K562 (cell line): ENCODE results near the gene EIF3K. TPM values are rescaled to one million over a fixed set of nuclear protein-coding genes. Genes with fewer than 3 reads are reported as not detected.

Source experiments
- BRD9 ChIP-seq: fragments of 450-650 bp; IDR thresholded peaks from 2 replicates; pipeline ENCODE4 v1.6.1; 2018; ENCODE audit warnings: low read depth; ENCODE audit not compliant: partially characterized antibody
- EGR1 ChIP-seq: fragments of 450-650 bp; conservative IDR thresholded peaks from 2 replicates; pipeline ENCODE4 v1.6.1; 2017; ENCODE audit warnings: mild to moderate bottlenecking
- ETV6 ChIP-seq, 3 experiments: fragments of 150-350 bp in 1 of 3; sonication (generic) in 1 of 3; formaldehyde crosslinking in 1 of 3; IDR thresholded peaks; 2 replicates each; pipeline versions ENCODE4 v1.6.1 to v1.8.0; 2014 to 2022; ENCODE audit warnings: borderline replicate concordance in 2 of 3, low read depth in 2 of 3, antibody characterized with exemption in 1 of 3, low read length in 1 of 3, mild to moderate bottlenecking in 1 of 3, missing genetic modification reagents in 1 of 3
- KHSRP ChIP-seq: fragments of 450-650 bp; IDR thresholded peaks from 2 replicates; pipeline ENCODE4 v1.6.1; 2017
- MXI1 ChIP-seq: IDR thresholded peaks from 2 replicates; pipeline ENCODE4 v1.6.1; 2011; ENCODE audit warnings: low read depth, mild to moderate bottlenecking, improper control_type of control experiment, low read length
- NFIC ChIP-seq: fragments of 450-650 bp; IDR thresholded peaks from 2 replicates; pipeline ENCODE4 v1.6.1; 2017; ENCODE audit warnings: mild to moderate bottlenecking, inconsistent platforms
- SMAD4 ChIP-seq: fragments of 250-450 bp; sonication (Bioruptor Pico); conservative IDR thresholded peaks from 2 replicates; pipeline ENCODE4 v1.8.0; 2021; ENCODE audit warnings: inconsistent platforms, mild to moderate bottlenecking, moderate library complexity
- SMARCA5 ChIP-seq: fragments of 450-650 bp; IDR thresholded peaks from 2 replicates; pipeline ENCODE4 v1.6.1; 2016
- TCF7L2 ChIP-seq: fragments of 150-350 bp; IDR thresholded peaks from 2 replicates; pipeline ENCODE4 v1.6.1; 2016; ENCODE audit warnings: low read depth, mild to moderate bottlenecking, low read length, moderate library complexity
- ZBED1 ChIP-seq: IDR thresholded peaks from 2 replicates; pipeline ENCODE4 v1.6.1; 2014
- ZBTB1 ChIP-seq: sonication (generic); formaldehyde crosslinking; IDR thresholded peaks from 2 replicates; pipeline ENCODE4 v1.8.1; 2023; ENCODE audit warnings: missing genetic modification reagents, low read depth, mild to moderate bottlenecking, borderline replicate concordance
- ZNF124 ChIP-seq: sonication (generic); formaldehyde crosslinking; IDR thresholded peaks from 2 replicates; pipeline ENCODE4 v1.8.1; 2022; ENCODE audit warnings: missing genetic modification reagents
- ZNF76 ChIP-seq: fragments of 250-450 bp; sonication (Bioruptor Pico); IDR thresholded peaks from 2 replicates; pipeline ENCODE4 v1.4.0; 2020; ENCODE audit warnings: mild to moderate bottlenecking, moderate library complexity, borderline replicate concordance
- ZNF785 ChIP-seq: fragments of 250-450 bp; sonication (Bioruptor Pico); IDR thresholded peaks from 2 replicates; pipeline ENCODE4 v1.4.0; 2020; ENCODE audit warnings: mild to moderate bottlenecking
- polyA plus RNA-seq, 8 experiments: library from polyadenylated mRNA; depleted of rRNA in 4 of 8; stranded (reverse) in 5 of 8; unstranded in 3 of 8; fragments of >200 nt; fragmentation: Nextera tagmentation in 2 of 8; fragmentation: Illumina TruSeq in 1 of 8; extraction: Ambion mirVana in 2 of 8; extraction: Trizol in 1 of 8; gene quantifications; 2 replicates each; pipeline versions ENCODE4 v1.2.1 to v1.2.3, GENCODE V29; 2011 to 2014; ENCODE audit warnings: inconsistent platforms in 1 of 8, missing spikeins in 1 of 8
- total RNA-seq, 7 experiments: library from RNA; depleted of rRNA in 6 of 7; stranded (reverse); fragments of >200 nt in 6 of 7; fragmentation: Illumina TruSeq in 2 of 7; extraction: Trizol in 2 of 7; gene quantifications; 2 replicates each; pipeline versions ENCODE4 v1.2.1 to v1.2.3, GENCODE V29; 2011 to 2021; ENCODE audit warnings: low replicate concordance in 1 of 7
- TF ChIP-seq, protein P1 (sequence below): sonication (generic); formaldehyde crosslinking; IDR thresholded peaks from 2 replicates; pipeline ENCODE4 v1.8.0; 2022; ENCODE audit warnings: mild to moderate bottlenecking, missing genetic modification reagents
- TF ChIP-seq, protein P2 (sequence below): fragments of 150-350 bp; IDR thresholded peaks from 2 replicates; pipeline ENCODE4 v1.6.1; 2014; ENCODE audit warnings: low read depth, mild to moderate bottlenecking, low read length, borderline replicate concordance
- TF ChIP-seq, protein P3 (sequence below): fragments of 150-350 bp; conservative IDR thresholded peaks from 2 replicates; pipeline ENCODE4 v1.6.1; 2014; ENCODE audit warnings: low read length

Gene EIF3K
- total and polyA plus RNA-seq, 9 of the 15 experiments (the other 6 are each of a cell fraction or from before 2014, with no cell fraction given), result 387 to 1,827 (median 733) TPM

DNA sequence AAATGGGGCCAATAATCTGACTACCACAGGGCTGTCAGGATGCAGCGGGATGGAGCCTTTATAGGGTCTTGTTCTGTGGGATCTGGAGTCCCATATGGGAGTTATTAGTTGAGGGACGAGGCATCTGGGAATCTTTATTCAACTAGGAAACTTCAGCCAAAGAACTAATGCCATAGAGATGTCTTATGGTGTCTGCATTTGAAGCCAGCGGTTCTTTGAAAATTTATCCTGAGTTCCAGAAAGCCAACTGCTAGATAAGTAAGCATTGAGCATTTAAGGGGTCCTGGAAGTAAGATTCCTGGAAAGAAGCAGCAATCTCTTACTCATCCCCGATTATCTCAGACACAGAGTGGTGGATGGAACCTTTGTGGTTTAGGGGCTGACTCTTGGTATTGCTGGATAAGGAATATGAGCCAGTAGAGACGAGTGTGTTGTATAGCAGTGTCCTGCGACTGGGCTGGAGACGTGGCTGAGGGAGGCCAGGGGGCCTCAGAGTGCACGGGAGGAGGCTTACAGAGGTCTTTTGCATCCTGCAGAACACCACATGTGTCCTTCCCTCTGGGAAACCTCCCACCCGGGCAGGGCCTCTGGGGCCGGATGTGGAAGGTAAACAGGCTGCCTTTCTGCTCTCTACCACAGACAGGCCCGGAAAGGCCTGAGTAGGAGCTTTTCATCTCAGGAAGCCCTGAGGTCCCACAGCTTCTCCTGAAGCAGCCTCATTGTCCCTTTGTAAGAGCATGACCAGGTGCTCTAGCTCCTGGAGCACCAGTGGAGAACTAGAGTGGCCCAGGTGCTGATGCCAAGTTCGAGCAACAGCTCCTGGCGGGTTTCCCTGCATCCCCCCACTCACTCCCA, 57.3 kb downstream of the EIF3K start (continued):
- TF ChIP-seq, protein P1, sequence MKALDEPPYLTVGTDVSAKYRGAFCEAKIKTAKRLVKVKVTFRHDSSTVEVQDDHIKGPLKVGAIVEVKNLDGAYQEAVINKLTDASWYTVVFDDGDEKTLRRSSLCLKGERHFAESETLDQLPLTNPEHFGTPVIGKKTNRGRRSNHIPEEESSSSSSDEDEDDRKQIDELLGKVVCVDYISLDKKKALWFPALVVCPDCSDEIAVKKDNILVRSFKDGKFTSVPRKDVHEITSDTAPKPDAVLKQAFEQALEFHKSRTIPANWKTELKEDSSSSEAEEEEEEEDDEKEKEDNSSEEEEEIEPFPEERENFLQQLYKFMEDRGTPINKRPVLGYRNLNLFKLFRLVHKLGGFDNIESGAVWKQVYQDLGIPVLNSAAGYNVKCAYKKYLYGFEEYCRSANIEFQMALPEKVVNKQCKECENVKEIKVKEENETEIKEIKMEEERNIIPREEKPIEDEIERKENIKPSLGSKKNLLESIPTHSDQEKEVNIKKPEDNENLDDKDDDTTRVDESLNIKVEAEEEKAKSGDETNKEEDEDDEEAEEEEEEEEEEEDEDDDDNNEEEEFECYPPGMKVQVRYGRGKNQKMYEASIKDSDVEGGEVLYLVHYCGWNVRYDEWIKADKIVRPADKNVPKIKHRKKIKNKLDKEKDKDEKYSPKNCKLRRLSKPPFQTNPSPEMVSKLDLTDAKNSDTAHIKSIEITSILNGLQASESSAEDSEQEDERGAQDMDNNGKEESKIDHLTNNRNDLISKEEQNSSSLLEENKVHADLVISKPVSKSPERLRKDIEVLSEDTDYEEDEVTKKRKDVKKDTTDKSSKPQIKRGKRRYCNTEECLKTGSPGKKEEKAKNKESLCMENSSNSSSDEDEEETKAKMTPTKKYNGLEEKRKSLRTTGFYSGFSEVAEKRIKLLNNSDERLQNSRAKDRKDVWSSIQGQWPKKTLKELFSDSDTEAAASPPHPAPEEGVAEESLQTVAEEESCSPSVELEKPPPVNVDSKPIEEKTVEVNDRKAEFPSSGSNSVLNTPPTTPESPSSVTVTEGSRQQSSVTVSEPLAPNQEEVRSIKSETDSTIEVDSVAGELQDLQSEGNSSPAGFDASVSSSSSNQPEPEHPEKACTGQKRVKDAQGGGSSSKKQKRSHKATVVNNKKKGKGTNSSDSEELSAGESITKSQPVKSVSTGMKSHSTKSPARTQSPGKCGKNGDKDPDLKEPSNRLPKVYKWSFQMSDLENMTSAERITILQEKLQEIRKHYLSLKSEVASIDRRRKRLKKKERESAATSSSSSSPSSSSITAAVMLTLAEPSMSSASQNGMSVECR (CRISPR knock-in tag), result 0 out of 2 replicates have a peak, but pooled peaks have one; percentile 44
- no peak for TF ChIP-seq ZBTB1
- TF ChIP-seq EGR1, result peak; percentile 67
- TF ChIP-seq, protein P2, sequence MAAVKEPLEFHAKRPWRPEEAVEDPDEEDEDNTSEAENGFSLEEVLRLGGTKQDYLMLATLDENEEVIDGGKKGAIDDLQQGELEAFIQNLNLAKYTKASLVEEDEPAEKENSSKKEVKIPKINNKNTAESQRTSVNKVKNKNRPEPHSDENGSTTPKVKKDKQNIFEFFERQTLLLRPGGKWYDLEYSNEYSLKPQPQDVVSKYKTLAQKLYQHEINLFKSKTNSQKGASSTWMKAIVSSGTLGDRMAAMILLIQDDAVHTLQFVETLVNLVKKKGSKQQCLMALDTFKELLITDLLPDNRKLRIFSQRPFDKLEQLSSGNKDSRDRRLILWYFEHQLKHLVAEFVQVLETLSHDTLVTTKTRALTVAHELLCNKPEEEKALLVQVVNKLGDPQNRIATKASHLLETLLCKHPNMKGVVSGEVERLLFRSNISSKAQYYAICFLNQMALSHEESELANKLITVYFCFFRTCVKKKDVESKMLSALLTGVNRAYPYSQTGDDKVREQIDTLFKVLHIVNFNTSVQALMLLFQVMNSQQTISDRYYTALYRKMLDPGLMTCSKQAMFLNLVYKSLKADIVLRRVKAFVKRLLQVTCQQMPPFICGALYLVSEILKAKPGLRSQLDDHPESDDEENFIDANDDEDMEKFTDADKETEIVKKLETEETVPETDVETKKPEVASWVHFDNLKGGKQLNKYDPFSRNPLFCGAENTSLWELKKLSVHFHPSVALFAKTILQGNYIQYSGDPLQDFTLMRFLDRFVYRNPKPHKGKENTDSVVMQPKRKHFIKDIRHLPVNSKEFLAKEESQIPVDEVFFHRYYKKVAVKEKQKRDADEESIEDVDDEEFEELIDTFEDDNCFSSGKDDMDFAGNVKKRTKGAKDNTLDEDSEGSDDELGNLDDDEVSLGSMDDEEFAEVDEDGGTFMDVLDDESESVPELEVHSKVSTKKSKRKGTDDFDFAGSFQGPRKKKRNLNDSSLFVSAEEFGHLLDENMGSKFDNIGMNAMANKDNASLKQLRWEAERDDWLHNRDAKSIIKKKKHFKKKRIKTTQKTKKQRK, result no peak
- peak; percentile 63; the same call in 1 of the 2 replicates for TF ChIP-seq ZBED1
- no peak for TF ChIP-seq ZNF124 (CRISPR knock-in tag)
- 0 out of 2 replicates have a peak, but pooled peaks have one; percentile 9 for TF ChIP-seq ZNF76 (CRISPR knock-in tag)
- peak; percentile 50; the same call in 1 of the 2 replicates for TF ChIP-seq KHSRP
- TF ChIP-seq ETV6 (IDR thresholded peaks at IDR 0.05; ENCODE audit: borderline replicate concordance in 1 of 2, low read depth in 2 of 2, low read length in 1 of 2), result peak; percentile 10 to 68; a peak in 1 of 4 replicates
- TF ChIP-seq ETV6 (CRISPR knock-in tag; IDR thresholded peaks at IDR 0.05; ENCODE audit: borderline replicate concordance), result no peak
- TF ChIP-seq, protein P3, sequence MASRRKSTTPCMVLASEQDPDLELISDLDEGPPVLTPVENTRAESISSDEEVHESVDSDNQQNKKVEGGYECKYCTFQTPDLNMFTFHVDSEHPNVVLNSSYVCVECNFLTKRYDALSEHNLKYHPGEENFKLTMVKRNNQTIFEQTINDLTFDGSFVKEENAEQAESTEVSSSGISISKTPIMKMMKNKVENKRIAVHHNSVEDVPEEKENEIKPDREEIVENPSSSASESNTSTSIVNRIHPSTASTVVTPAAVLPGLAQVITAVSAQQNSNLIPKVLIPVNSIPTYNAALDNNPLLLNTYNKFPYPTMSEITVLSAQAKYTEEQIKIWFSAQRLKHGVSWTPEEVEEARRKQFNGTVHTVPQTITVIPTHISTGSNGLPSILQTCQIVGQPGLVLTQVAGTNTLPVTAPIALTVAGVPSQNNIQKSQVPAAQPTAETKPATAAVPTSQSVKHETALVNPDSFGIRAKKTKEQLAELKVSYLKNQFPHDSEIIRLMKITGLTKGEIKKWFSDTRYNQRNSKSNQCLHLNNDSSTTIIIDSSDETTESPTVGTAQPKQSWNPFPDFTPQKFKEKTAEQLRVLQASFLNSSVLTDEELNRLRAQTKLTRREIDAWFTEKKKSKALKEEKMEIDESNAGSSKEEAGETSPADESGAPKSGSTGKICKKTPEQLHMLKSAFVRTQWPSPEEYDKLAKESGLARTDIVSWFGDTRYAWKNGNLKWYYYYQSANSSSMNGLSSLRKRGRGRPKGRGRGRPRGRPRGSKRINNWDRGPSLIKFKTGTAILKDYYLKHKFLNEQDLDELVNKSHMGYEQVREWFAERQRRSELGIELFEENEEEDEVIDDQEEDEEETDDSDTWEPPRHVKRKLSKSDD, result no peak
- TF ChIP-seq TCF7L2, result no peak
- no peak for TF ChIP-seq ZNF785
- TF ChIP-seq BRD9, result peak; percentile 69
- TF ChIP-seq NFIC, result peak; percentile 92
- TF ChIP-seq MXI1, result 0 out of 2 replicates have a peak, but pooled peaks have one; percentile 15
- peak; percentile 98 for TF ChIP-seq SMAD4 (CRISPR knock-in tag)
- TF ChIP-seq SMARCA5, result no peak
